B cell (primary cell): Measurements from ENCODE around the gene KLHL36. TPM values are rescaled to one million over a fixed set of nuclear protein-coding genes. Genes with fewer than 3 reads are reported as not detected.

Experiments
- ATAC-seq: fragments of 200-7000 bp; cut with Tn5 transposase; one replicate; pipeline ENCODE4 v1.10.0; 2021; ENCODE audit warnings: low read depth, mild to moderate bottlenecking, moderate number of reproducible peaks, moderate library complexity
- CTCF ChIA-PET: fragments of 350-600 bp; sonication (Branson Sonifier 250); formaldehyde crosslinking; loops from one replicate; lab custom pipeline; 2021; ENCODE audit warnings: antibody characterized with exemption, inconsistent platforms; lab: Charles Lee
- POLR2A ChIA-PET: fragments of 350-600 bp; sonication (Branson Sonifier 250); formaldehyde crosslinking; loops from one replicate; lab custom pipeline; 2021; ENCODE audit warnings: antibody characterized with exemption; lab: Charles Lee
- DNase-seq: peaks from one replicate; pipeline ENCODE4 v3.0.0; 2013
- H2AFZ ChIP-seq: 2 replicates; pipeline ENCODE4 v1.6.1; 2012; ENCODE audit warnings: mild to moderate bottlenecking, low read depth, low read length; ENCODE audit not compliant: insufficient read depth, poor library complexity, severe bottlenecking
- H3K27ac ChIP-seq, 2 donors: 1 replicate in 1 of 2; 2 replicates in 1 of 2; pipeline ENCODE4 v1.5.1; 2012 to 2013; ENCODE audit warnings: low read length in 2 of 2, mild to moderate bottlenecking in 2 of 2, moderate library complexity in 1 of 2
- H3K27me3 ChIP-seq, 4 experiments: fragments of 200-600 bp in 1 of 4; sonication (generic) in 1 of 4; replicated peaks in 1 of 4; 1 replicate in 2 of 4; 2 replicates in 2 of 4; pipeline versions ENCODE4 v1.6.1 to v1.7.0; 2013 to 2016; ENCODE audit warnings: low read length in 3 of 4, mild to moderate bottlenecking in 2 of 4, mixed read lengths in 1 of 4, moderate library complexity in 1 of 4; ENCODE audit not compliant: insufficient read depth in 4 of 4, control insufficient read depth in 3 of 4; ENCODE audit errors: control extremely low read depth in 1 of 4
- H3K36me3 ChIP-seq, 2 experiments: replicated peaks in 1 of 2; 1 replicate in 1 of 2; 2 replicates in 1 of 2; pipeline versions ENCODE4 v1.6.1 to v1.7.1; 2013; ENCODE audit warnings: low read length in 1 of 2; ENCODE audit not compliant: insufficient read depth in 2 of 2, control insufficient read depth in 1 of 2; ENCODE audit errors: control extremely low read depth in 1 of 2, extremely low read depth in 1 of 2
- H3K4me1 ChIP-seq, 2 donors: fragments of 200-600 bp in 1 of 2; sonication (generic) in 1 of 2; 1 replicate in 1 of 2; 2 replicates in 1 of 2; pipeline versions ENCODE4 v1.5.1 to v1.6.1; 2013 to 2017; ENCODE audit warnings: low read length in 2 of 2; ENCODE audit not compliant: control insufficient read depth in 2 of 2, insufficient read depth in 2 of 2
- H3K4me2 ChIP-seq: replicated peaks from 2 replicates; pipeline ENCODE3; 2012; ENCODE audit warnings: mild to moderate bottlenecking, low read depth, low read length; ENCODE audit not compliant: poor library complexity, severe bottlenecking
- H3K4me3 ChIP-seq, 5 experiments: fragments of 200-600 bp in 1 of 5; sonication (generic) in 1 of 5; 1 replicate in 3 of 5; 2 replicates in 2 of 5; pipeline versions ENCODE4 v1.5.1 to v1.7.0; 2011 to 2016; ENCODE audit warnings: low read length in 4 of 5, mild to moderate bottlenecking in 4 of 5, low read depth in 2 of 5, control low read depth in 1 of 5, moderate library complexity in 1 of 5; ENCODE audit not compliant: insufficient read depth in 1 of 5; ENCODE audit errors: control extremely low read depth in 1 of 5, extremely low read depth in 1 of 5
- H3K79me2 ChIP-seq: fragments of 200-600 bp; sonication (generic); one replicate; pipeline ENCODE4 v1.6.0; 2016; ENCODE audit warnings: low read length; ENCODE audit not compliant: control insufficient read depth, insufficient read depth
- H3K9ac ChIP-seq: fragments of 200-600 bp; sonication (generic); 2 replicates; pipeline ENCODE4 v1.6.1; 2017; ENCODE audit warnings: mild to moderate bottlenecking, low read length, moderate library complexity
- H3K9me3 ChIP-seq, 3 donors: one replicate each; pipeline versions ENCODE4 v1.6.1 to v1.7.1; 2013; ENCODE audit warnings: low read length in 2 of 3; ENCODE audit not compliant: control insufficient read depth in 2 of 3, insufficient read depth in 1 of 3; ENCODE audit errors: control extremely low read depth in 1 of 3
- H4K20me1 ChIP-seq: 2 replicates; pipeline ENCODE4 v1.6.0; 2012; ENCODE audit warnings: mild to moderate bottlenecking, low read length; ENCODE audit not compliant: insufficient read depth, control insufficient read depth, poor library complexity, severe bottlenecking
- H3K27ac Mint-ChIP-seq: one replicate; pipeline ENCODE4 v1.8.0; 2021; ENCODE audit warnings: mixed read lengths
- H3K27me3 Mint-ChIP-seq: one replicate; pipeline ENCODE4 v1.8.0; 2021; ENCODE audit warnings: mixed read lengths
- H3K4me1 Mint-ChIP-seq: one replicate; pipeline ENCODE4 v1.8.0; 2021; ENCODE audit warnings: mixed read lengths
- H3K4me3 Mint-ChIP-seq: one replicate; pipeline ENCODE4 v1.8.0; 2021; ENCODE audit warnings: mixed read lengths
- H3K9me3 Mint-ChIP-seq: one replicate; pipeline ENCODE4 v1.8.0; 2022; ENCODE audit warnings: mixed read lengths; ENCODE audit not compliant: insufficient read depth
- CTCF ChIP-seq: fragments of 200-600 bp; IDR thresholded peaks from one replicate; pipeline ENCODE4 v1.8.0; 2022; ENCODE audit warnings: antibody characterized with exemption, mild to moderate bottlenecking
- EZH2 ChIP-seq: IDR thresholded peaks from 2 replicates; pipeline ENCODE4 v1.6.1; 2012; ENCODE audit warnings: borderline replicate concordance, low read depth, mild to moderate bottlenecking, moderate library complexity, low read length; ENCODE audit not compliant: insufficient read depth, poor library complexity, severe bottlenecking
- WGBS: methylation state at CpG from one replicate; pipeline ENCODE4 v1.1.5; 2013; ENCODE audit warnings: missing lambda C conversion rate; ENCODE audit not compliant: insufficient coverage; 5-methylcytosine and 5-hydroxymethylcytosine counted together
- intact Hi-C: fragments of 100-400 bp; cut with micrococcal nuclease; formaldehyde crosslinking; loops from one replicate; pipeline ENCODE4 v1.10.0; 2022
- polyA plus RNA-seq: library from polyadenylated mRNA; depleted of rRNA; stranded (reverse); fragments of >200 nt; gene quantifications from 2 replicates; pipeline ENCODE4 v1.2.3, GENCODE V29; 2012
- total RNA-seq, 2 donors: library from RNA; stranded (reverse); fragments of 120-200 nt in 1 of 2; gene quantifications; 1 replicate in 1 of 2; 2 replicates in 1 of 2; pipeline versions ENCODE4 v1.2.3 to v1.2.4, GENCODE V29; 2013 to 2022

KLHL36 gene
- total and polyA plus RNA-seq, 2 donors (not counting 1 experiment from before 2014, with no cell fraction given): 90.3 to 135 TPM

- Histone ChIP-seq H3K4me1 (peaks cover 91 to 95% of the 10 kb centered on the region in 2 donors), H3K27me3 (no peaks in the 10 kb centered on the region), H3K4me2 (peak overlapping the region; percentile 78), H3K4me3 (peak overlapping the region; percentile 21 to 57 (median 34)), H3K36me3 (peaks cover 0 to 30% of the 10 kb centered on the region in 2 experiments), H2AFZ (no peak overlapping the region), H3K27ac (peak overlapping the region; percentile 86 to 91), H3K79me2 (peaks cover 82% of the 10 kb centered on the region), H3K9ac (peak overlapping the region; percentile 55), H4K20me1 (peaks cover 23% of the 10 kb centered on the region), H3K9me3 (peaks cover 0 to 5% (median 2%) of the 10 kb centered on the region in 3 donors)
- no peak for TF ChIP-seq CTCF
- TF ChIP-seq EZH2: no peak
- peak; percentile 67 for ATAC-seq
- peak; percentile 81 for DNase-seq
- no peaks in the 10 kb centered on the region for H3K9me3 Mint-ChIP-seq
- ChIA-PET POLR2A (interaction anchor here (0.5 to 3.4 kb wide), 9 partner anchors 9 to 155 kb away, joined by 3 to 18 read pairs (median 5); no protein-coding TSS in a partner anchor), CTCF (interaction anchor here (0.6 to 29.5 kb wide), 14 partner anchors 8 to 154 kb away, joined by 3 to 518 read pairs (median 5); partner anchors contain the start of gene MEAK7)
- 57% methylated on average over 18 of the region's 25 CpGs for WGBS
- H3K4me3 Mint-ChIP-seq: peak overlapping the region; percentile 86
- H3K4me1 Mint-ChIP-seq: peaks cover 89% of the 10 kb centered on the region
- intact Hi-C loops: loop anchor here (2.0 kb wide), 2 partner anchors 14 to 16 kb away; no protein-coding TSS in a partner anchor
- H3K27me3 Mint-ChIP-seq: no peaks in the 10 kb centered on the region
- H3K27ac Mint-ChIP-seq: peak overlapping the region; percentile 96
Observed at GRCh38 chr16:84600343-84601229, 47.7 kb upstream of the KLHL36 start.
